Upper lobe of left lung (tissue), 6 donors: Measurements from ENCODE around the gene CXorf58. TPM values are rescaled to one million over a fixed set of nuclear protein-coding genes. Genes with fewer than 3 reads are reported as not detected.

Experiments
- ATAC-seq, 2 donors: fragments of 200-7000 bp; cut with Tn5 transposase; one replicate each; pipeline ENCODE4 v1.9.1; 2022; ENCODE audit warnings: mild to moderate bottlenecking in 2 of 2, moderate library complexity in 2 of 2; ENCODE audit not compliant: low FRiP score in 2 of 2
- DNase-seq, 2 donors: peaks; one replicate each; pipeline ENCODE4 v3.0.0-alpha.2; 2019 to 2020
- H3K27ac ChIP-seq, 4 donors: fragments of 200-600 bp; sonication (generic); one replicate each; pipeline ENCODE4 v1.5.1; 2016 to 2019
- H3K27me3 ChIP-seq, 4 donors: fragments of 200-600 bp; sonication (generic); one replicate each; pipeline ENCODE4 v1.5.1; 2017 to 2019
- H3K36me3 ChIP-seq, 4 donors: fragments of 200-600 bp; sonication (generic); one replicate each; pipeline ENCODE4 v1.5.1; 2016 to 2019
- H3K4me1 ChIP-seq, 4 donors: fragments of 200-600 bp; sonication (generic); one replicate each; pipeline ENCODE4 v1.5.1; 2018 to 2019
- H3K4me3 ChIP-seq, 4 donors: fragments of 200-600 bp; sonication (generic); one replicate each; pipeline ENCODE4 v1.5.1; 2017 to 2019; ENCODE audit warnings: mild to moderate bottlenecking in 2 of 4, moderate library complexity in 1 of 4
- H3K9me3 ChIP-seq, 4 donors: fragments of 200-600 bp; sonication (generic); one replicate each; pipeline ENCODE4 v1.5.1; 2018 to 2019
- EP300 ChIP-seq, 4 donors: sonication (generic); formaldehyde crosslinking; IDR thresholded peaks; one replicate each; pipeline ENCODE4 v1.5.1; 2017; ENCODE audit warnings: antibody characterized with exemption in 4 of 4, control low read depth in 2 of 4
- POLR2A ChIP-seq, 4 donors: fragments of 450-650 bp; IDR thresholded peaks; one replicate each; pipeline ENCODE4 v1.5.1; 2016 to 2017; ENCODE audit warnings: antibody characterized with exemption in 4 of 4, mild to moderate bottlenecking in 2 of 4
- POLR2AphosphoS5 ChIP-seq, 2 donors: sonication (generic); formaldehyde crosslinking; IDR thresholded peaks; one replicate each; pipeline ENCODE4 v1.5.1; 2017; ENCODE audit warnings: antibody characterized with exemption in 2 of 2
- WGBS, 2 donors: methylation state at CpG; one replicate each; pipeline ENCODE4 v1.1.5; 2017 to 2018; 5-methylcytosine and 5-hydroxymethylcytosine counted together
- total RNA-seq, 6 donors: library from RNA; depleted of rRNA in 4 of 6; stranded (reverse); fragments of >200 nt in 4 of 6; gene quantifications; one replicate each; pipeline versions ENCODE4 v1.1.0 to v1.2.1, GENCODE V29; 2016 to 2021
- TF ChIP-seq, protein P1 (sequence below), 6 experiments: fragments of 450-650 bp in 4 of 6; fragments of 200-600 bp in 2 of 6; sonication (generic) in 2 of 6; IDR thresholded peaks; one replicate each; pipeline ENCODE4 v1.5.1; 2016 to 2019; ENCODE audit warnings: antibody characterized with exemption in 6 of 6
- donor health status: DM: no; HTN: no; CAD: no; lungs with moderate emphysema.
- donor health status: DM: no; HTN: yes; CAD: no; lungs with severe emphysema.

The CXorf58 gene
- total RNA-seq, 6 donors from 2014 or later = 0.11 TPM; not detected in 5

DNA sequence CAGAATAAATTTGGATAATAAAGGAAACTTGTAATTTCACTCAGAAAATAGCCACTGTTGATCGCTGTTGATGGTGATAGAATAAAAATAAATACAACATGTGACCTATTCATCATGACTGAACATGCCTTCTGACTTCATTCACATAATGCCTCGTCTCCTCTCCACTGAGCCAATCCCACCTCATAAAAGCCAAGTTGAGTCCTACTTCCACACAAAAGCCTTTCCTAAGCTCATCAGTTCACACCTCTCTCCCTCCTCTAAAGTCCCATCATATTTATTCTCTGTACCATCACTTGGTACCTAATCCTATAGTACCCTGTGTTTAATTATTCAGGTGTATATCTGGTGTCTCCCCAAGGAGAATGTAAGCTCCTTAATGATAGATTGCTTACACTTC lies 37.8 kb upstream of the CXorf58 start:
- ATAC-seq (no peak), DNase-seq (no peak)
- Histone ChIP-seq H3K4me3 (no peak overlapping the region), H3K27ac (no peak overlapping the region), H3K27me3 (no peaks in the 10 kb centered on the region), H3K36me3 (no peaks in the 10 kb centered on the region), H3K9me3 (no peaks in the 10 kb centered on the region), H3K4me1 (no peaks in the 10 kb centered on the region)
- 61 to 93% methylated on average over 2 of the region's 2 CpGs for WGBS, 2 donors
- no peak for TF ChIP-seq POLR2AphosphoS5 (IDR thresholded peaks at IDR 0.05)
- TF ChIP-seq POLR2A (IDR thresholded peaks at IDR 0.05) = no peak
- TF ChIP-seq, protein P1, sequence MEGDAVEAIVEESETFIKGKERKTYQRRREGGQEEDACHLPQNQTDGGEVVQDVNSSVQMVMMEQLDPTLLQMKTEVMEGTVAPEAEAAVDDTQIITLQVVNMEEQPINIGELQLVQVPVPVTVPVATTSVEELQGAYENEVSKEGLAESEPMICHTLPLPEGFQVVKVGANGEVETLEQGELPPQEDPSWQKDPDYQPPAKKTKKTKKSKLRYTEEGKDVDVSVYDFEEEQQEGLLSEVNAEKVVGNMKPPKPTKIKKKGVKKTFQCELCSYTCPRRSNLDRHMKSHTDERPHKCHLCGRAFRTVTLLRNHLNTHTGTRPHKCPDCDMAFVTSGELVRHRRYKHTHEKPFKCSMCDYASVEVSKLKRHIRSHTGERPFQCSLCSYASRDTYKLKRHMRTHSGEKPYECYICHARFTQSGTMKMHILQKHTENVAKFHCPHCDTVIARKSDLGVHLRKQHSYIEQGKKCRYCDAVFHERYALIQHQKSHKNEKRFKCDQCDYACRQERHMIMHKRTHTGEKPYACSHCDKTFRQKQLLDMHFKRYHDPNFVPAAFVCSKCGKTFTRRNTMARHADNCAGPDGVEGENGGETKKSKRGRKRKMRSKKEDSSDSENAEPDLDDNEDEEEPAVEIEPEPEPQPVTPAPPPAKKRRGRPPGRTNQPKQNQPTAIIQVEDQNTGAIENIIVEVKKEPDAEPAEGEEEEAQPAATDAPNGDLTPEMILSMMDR (IDR thresholded peaks at IDR 0.05) = no peak
- no peak for TF ChIP-seq EP300 (IDR thresholded peaks at IDR 0.05)

GRCh38 chrX:23871905-23872546 lies 35.8 kb upstream of the CXorf58 start:
- 70 to 72% methylated on average over 4 of the region's 4 CpGs for WGBS, 2 donors
- peak in 1 of 4 donors; percentile 54 for TF ChIP-seq POLR2A (IDR thresholded peaks at IDR 0.05)
- no peak for TF ChIP-seq POLR2AphosphoS5 (IDR thresholded peaks at IDR 0.05)
- no peaks in the 10 kb centered on the region for H3K36me3 ChIP-seq
- DNase-seq (peak in 1 of 2 donors; percentile 31), ATAC-seq (peak; percentile 57 to 59)
- H3K4me3 ChIP-seq = no peak overlapping the region
- H3K9me3 ChIP-seq = no peaks in the 10 kb centered on the region
- H3K4me1 ChIP-seq = no peaks in the 10 kb centered on the region
- H3K27me3 ChIP-seq = no peaks in the 10 kb centered on the region
- peak overlapping the region in 3 of 4 donors; percentile 30 to 58 (median 42) for H3K27ac ChIP-seq

GRCh38 chrX:23879380-23880090 lies 28.3 kb upstream of the CXorf58 start:
- DNase-seq = no peak
- no peak for ATAC-seq
- Histone ChIP-seq H3K27me3 (no peaks in the 10 kb centered on the region), H3K9me3 (no peaks in the 10 kb centered on the region), H3K36me3 (no peaks in the 10 kb centered on the region), H3K4me3 (no peak overlapping the region), H3K27ac (peak overlapping the region in 1 of 4 donors; percentile 35), H3K4me1 (no peaks in the 10 kb centered on the region)
- TF ChIP-seq EP300 (IDR thresholded peaks at IDR 0.05) (no peak), POLR2AphosphoS5 (IDR thresholded peaks at IDR 0.05) (no peak), POLR2A (IDR thresholded peaks at IDR 0.05) (no peak)
- TF ChIP-seq, protein P1 (IDR thresholded peaks at IDR 0.05) = no peak
- WGBS, 2 donors = 29 to 55% methylated on average over 2 of the region's 2 CpGs

- TF ChIP-seq, protein P1 (IDR thresholded peaks at IDR 0.05) = no peak
- TF ChIP-seq POLR2A (IDR thresholded peaks at IDR 0.05) = no peak
- TF ChIP-seq POLR2AphosphoS5 (IDR thresholded peaks at IDR 0.05) = no peak
- WGBS, 2 donors = 51 to 66% methylated on average over 7 to 9 of the region's 9 CpGs
- Histone ChIP-seq H3K27me3 (no peaks in the 10 kb centered on the region), H3K4me3 (no peak overlapping the region), H3K9me3 (no peaks in the 10 kb centered on the region), H3K36me3 (no peaks in the 10 kb centered on the region), H3K4me1 (peaks cover 0 to 4% (median 0%) of the 10 kb centered on the region in 4 donors), H3K27ac (peak overlapping the region in 2 of 4 donors; percentile 30 to 46)
- DNase-seq (no peak), ATAC-seq (peak in 1 of 2 donors; percentile 72)
Measured at GRCh38 chrX:23883737-23884354, 24.0 kb upstream of the CXorf58 start.

GRCh38 chrX:23884427-23885024 lies 23.3 kb upstream of the CXorf58 start:
- no peaks in the 10 kb centered on the region for H3K9me3 ChIP-seq
- H3K36me3 ChIP-seq = no peaks in the 10 kb centered on the region
- ATAC-seq (no peak), DNase-seq (no peak)
- no peak overlapping the region for H3K4me3 ChIP-seq
- TF ChIP-seq POLR2AphosphoS5 (IDR thresholded peaks at IDR 0.05) (no peak), EP300 (IDR thresholded peaks at IDR 0.05) (no peak), POLR2A (IDR thresholded peaks at IDR 0.05) (no peak)
- TF ChIP-seq, protein P1 (IDR thresholded peaks at IDR 0.05) = no peak
- no peaks in the 10 kb centered on the region for H3K27me3 ChIP-seq
- peaks cover 0 to 4% (median 0%) of the 10 kb centered on the region in 4 donors for H3K4me1 ChIP-seq
- WGBS, 2 donors = 68% methylated on average over 4 of the region's 4 CpGs
- no peak overlapping the region for H3K27ac ChIP-seq
